Dedifferentiated amniotic fluid mesenchymal stem cell (primary cell): ENCODE measurements around the gene DAND5.

Source experiments
- DNase-seq: peaks from one replicate; pipeline ENCODE4 v3.0.0-alpha.2; 2016; ENCODE audit errors: extremely low spot score

Gene DAND5

DNA sequence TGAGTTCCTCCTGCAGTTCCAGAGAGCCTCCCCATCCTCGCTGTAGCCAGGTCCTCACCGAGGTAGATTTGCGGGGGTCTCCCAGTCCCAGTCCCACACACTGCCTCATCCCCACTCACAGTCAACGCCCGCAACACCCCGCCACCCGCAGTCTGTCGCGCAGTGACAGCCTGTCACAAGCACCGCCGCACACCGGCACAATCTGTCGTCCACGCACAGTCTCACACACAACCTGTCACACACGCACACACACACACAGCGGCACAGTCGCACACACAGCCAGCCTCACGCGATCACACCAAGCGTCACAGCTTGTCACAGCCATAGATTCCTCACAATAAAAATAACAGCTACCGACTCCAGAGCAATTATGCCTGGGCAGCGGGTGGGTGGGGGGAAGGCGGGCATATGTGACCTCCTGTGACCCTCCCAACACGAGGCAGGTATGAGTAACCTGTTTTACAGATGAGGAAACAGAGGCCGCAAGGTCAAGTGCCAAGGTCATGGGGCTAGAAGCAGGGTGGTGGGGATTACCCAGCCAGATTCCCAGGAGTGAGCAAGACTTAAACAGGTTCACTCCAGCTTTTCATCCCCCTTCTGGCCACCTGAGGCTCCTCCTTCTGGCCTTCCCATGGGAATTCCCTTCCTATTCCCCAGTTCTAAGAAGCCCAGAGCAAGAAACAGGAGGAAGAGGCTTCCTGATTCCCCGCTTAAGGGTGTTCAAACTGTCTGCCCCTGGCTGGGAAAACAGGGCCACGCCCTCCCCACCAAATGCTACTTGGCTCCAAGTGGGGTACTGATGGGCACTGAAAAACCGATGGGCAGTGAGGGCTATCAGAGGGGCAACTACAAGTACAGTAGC, 39.8 kb downstream of the DAND5 start:
- no peak for DNase-seq

DNA sequence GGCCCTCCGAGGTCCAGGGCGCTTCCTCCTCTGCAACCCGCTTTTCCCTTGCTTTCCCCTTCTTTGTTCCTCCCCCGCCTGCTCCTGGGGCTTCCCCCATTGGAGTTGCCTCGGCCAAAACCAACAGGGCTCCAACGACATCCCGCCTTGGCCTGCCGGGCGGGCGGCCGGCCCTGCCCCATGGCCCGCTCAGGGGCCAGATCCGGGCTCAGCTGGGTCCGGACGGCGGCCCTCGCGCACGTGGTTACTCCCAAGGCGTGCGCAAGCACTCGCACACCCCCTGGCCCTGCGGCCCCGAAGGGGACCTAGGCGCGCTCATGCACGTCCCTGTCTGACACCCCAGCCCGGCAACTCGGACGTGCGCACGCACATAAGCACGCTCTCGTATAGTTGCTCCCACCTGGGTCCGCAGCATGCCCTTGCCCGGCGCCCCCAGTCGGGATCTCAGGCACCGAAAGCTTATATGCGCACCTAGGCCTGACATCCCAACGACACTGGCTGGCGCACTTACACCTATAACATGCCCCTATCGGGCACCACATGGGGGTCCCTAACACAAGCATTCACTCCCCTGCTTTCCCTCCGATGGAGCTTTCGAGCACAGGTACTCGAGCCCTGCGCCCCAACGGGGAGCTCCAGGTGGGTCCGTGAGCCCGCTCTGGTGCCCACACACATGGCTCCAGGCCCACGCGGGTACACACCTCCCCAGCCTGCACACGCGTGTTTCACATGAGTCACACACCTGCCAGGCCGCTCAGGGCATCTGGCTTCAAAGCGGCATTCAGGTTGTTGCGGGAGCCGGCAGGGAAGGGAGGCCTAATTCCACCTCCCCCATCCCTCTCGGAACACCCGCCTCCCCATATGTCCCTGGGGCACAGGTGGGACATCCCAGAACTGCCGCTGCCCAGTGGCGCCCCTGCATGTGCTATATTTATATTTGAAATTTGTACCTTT, 40.9 kb downstream of the DAND5 start:
- DNase-seq: no peak

DNA sequence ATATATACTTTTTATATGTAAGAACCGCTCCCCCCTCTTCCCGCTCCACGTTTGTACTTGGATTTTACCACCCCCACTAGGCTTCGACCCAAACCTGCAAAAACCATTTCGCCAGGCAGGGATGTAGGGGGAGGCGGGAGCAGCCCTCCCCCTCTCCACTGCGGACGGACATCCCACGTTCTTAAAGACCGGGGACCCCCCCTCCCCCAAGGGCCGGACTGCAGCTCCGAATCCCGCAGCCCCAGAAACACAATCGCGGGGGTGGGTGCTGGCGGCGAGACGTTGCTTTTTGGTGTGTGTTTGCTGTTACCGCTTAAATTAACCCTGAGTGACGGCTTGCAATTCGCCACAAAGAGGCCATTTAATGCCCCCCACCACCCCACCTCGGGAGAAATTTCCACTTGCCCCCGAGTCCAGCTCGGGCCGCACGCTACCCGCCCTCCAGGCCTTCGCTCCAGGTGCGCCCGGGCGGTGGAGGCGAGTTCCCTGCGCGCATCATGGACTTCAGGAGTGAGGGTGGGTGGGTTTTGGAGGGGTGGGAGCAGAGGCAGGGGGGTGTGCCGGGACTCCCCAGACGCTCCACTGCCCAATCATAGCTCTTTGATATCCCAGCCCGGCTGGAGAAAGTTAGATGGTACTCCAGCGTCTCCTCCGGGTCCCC, 41.7 kb downstream of the DAND5 start:
- no peak for DNase-seq

DNA sequence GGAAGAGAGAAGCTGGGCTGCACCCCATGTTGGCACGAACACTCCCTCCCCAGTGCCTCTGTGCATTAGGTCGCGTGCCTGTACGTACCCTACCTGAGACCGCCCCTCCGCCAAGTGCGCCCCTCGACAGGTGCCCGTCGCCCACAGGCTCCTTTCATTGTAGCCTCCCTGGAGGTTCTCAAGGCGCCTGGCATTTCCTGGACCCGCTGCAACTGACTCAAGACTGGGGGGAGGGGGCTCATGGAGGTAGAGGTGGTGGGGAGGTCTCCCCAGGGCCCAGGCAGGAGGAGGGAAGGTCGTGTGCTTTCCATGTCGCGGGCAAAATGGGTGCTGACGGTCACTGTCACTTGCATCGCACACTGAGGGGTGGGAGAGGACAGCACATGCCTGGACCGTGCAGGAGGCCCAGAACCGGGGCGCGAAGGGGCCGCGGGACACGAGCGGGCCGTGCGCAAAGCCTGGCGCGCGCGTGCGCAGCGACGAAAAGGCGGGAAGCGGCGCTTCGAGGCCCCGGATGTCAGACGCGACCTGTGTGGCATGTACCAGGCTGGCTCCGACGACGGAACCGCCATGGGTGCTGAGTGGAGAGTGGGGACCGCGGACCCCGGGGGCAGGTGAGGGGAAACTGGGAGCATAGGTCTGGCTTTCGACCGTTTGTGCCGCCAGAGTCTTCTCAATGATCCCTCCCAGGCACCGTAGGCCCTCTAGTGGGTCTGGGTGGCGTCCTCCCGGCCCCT, 42.4 kb downstream of the DAND5 start:
- no peak for DNase-seq

DNA sequence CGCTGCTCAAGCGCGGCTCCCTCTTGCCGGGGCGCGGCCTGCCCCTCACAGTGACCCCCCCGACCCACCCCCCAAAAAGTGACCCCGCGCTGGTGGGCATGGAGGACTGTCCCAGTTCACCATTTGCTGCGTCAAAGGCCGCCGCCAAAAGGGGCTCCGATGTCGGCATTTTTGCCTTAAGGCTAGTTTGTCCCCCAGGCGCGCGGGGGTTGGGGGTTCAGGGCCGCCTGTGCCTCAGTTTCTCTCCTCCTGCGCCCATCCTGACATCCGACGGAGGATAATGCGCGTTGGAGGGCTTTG, 43.0 kb downstream of the DAND5 start:
- DNase-seq: no peak

DNA sequence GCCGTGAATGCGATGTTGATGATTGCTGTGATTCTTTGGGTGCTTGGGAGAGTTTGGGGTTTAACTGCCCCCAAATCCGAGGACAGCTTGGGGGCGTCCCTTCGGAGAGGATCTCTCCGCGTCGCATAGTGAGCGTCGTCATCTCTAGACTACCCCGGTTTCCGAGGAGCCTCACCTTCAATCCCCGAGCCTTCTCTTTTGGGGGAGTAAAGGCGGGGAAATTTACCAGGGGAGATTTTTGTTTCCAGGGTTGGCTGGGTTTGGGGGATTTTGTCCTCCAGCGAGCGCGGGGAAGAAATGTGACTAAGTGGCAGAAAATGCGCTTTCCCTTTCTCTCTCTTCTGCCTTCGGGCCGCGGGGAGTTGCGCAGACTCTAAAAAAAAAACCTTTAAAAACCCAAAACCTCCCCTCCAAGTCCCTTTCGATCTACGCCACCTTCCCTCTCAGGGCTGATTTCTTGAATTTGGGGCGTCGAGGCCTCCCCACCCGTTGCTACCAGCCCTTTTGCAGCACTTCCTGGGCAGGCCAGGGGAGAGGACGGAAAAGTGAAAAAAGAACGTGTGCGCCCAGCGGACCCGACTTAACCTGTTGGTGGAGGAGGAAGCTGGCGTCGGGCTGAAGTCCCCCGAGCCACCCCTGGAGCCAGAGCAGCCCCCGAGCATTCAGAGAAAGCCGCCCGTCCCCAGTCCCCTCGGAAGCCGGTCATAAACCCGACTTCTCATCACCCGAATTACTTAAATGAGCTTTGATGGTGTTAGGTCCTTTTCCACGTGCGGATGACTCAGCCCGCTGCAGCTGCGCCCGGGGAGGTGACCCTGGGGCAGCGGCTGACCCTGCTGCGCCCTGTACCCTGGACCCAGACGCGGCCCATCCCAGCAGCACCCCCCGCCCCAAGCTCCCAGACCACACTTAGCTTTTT, 43.6 kb downstream of the DAND5 start:
- DNase-seq: no peak

DNA sequence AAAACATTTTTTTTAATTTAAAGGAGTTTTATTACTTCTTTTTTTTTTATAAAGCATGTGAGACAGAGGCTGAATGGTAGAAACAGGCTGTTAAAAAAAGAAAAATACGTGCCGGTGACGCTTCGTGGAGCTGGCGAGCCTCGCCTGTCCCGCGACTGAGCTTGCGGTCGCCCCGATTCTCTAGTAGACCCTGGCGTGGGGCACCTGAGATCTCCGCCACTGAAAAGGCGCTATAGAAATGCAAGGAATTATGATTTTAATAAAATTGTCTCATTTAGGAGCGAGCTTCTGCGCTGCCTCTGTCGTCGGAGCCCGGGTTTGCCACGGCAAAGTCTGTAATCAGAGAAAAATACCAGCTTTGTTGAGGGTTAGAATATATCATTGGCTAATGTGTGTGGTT, 44.3 kb downstream of the DAND5 start:
- DNase-seq: no peak

DNA sequence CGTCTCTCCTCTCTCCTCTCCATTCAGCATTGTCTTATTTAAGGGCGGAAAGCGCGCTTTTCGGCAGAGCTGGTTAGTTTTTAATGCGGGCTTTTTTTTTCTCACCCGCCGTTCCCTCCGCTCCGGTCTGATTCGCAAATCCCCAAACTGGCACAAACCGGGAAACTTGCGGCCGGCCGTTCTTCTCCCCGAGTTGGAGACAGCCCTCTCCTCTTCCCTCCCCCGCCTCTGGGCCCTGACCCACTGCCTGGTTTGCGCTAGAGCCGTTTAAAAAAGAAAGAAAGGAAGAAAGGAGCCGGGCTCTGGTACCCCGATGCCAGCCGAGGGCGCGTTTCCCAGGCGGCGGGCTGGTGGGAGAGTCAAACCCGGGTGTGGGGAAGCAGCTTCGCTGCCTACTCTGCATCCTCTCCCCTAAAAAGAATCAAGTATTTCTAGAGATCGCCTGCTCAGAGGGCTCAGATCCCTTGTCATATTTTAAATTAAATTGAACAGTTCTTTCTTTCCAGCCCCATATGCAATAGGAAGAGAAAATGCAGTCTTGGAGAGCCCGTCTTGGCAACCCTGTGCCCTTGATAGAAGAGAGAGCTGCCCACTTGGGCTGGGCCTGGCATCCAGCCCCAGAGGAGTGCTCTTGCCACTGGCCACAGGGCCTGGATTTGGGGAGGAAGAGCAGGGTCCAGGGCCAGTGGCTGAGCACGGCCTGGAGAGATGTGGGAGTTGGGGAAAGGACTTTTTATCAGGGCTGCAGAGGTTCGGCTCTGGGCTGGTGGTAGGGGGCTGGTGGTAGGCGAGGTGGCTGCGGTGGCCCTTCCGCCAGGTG, 44.9 kb downstream of the DAND5 start:
- no peak for DNase-seq

DNA sequence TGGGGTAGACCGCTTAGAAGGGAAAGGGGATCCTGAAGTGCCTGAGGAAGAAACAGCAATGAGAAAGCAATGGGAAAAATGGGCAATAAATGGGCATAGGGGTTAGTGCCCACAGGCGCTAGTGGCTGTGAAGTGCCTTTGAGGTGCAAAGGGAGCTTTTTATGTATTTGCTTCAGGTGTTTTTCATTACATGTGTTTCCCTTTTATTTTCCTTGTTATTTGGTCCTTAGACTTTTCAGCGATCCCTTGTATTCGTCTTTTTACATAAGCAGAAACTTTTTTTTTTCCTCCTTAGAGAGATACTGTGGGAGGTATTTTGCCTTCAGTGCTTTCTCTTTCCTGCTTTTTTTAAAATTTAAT, 45.5 kb downstream of the DAND5 start:
- no peak for DNase-seq

DNA sequence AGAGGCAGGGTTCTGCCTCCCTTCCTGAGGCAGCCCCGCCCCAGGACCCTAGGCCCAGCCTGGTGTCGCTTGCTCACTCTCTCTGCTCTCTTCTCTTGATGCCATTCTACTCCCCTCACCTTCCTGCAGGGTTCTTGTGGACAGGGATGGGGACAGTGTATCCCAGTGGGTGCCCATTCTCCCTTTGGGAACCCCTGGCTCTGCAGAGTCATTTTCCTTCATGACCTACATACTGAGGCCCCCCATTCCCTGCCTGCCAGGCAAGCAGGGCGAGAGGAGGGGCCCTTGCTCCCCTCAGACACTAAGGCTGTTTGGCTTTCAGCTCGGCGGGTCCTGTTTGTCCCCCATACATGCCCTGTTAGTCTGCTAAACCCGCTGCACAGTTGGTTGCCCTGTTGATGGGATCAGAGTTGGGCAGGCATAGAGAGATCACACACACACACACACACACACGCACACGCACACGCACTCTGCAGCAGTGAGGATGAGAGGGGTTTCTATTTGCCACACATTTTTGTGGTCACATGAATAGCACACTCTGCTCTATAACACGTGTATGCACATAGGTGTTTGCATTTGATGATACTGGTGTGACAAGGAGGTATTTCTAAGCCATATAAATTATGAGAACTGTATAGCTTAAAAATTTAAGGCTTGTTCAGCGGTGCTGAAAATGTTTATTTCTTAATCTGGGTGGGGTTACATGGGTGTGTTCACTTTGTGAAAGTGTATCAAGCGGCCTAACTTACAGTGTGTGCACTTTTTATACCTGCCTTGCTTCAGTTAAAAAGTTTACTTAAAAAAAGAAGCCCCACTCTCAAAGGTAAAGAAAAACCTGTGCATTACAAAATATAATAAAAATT, 46.2 kb downstream of the DAND5 start:
- no peak for DNase-seq

DNA sequence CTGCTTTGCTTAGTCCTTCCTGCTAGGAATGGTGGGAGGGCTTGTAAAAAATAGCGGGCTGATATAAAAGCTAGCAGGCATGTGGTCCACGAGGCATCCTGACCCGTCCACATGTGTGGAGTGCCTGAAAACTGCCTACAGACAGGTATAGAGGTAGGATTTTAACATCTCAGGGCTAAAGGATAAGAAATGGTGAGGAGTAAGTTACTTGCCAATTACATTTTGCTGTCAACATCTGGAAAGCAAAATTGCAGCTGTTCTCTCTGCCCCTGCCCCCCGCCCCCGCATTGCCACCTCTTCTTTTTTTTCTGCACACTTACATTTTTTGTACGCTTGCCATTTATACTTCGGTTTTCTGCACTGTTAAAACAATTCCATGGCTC, 46.9 kb downstream of the DAND5 start:
- DNase-seq: no peak

DNA sequence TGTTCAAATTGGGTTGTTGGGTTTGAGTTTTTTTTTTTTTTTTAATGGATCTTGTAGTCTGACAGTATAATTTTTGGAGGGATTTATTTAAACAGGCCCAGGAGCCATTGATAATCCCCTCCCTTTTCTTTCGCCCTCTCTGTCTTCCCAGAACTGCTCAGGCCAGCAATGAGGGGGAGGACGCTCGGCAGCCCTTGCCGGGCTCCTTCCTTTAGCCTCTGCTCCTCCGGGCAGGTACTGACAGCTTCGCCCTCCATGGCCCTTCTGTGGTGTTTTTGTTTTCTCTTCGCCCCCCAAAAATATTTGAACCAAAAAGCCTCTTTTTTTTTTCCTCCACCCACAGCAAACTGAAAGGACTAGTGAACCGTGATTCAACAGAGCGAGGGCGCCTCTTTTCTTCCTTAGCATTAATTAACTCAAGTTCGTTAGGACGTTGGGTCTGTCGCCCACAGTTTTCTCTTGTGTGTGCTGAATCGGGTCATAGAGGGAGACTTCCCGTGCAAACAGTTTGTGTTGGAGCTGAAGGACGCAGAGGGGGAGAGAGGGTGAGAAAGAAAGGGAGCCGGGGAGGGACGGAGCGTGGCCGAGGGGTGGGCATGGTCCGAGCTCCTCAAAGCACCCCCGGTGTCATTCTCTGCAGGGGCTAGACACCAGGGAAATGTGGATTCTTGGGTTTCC, 47.4 kb downstream of the DAND5 start:
- no peak for DNase-seq

DNA sequence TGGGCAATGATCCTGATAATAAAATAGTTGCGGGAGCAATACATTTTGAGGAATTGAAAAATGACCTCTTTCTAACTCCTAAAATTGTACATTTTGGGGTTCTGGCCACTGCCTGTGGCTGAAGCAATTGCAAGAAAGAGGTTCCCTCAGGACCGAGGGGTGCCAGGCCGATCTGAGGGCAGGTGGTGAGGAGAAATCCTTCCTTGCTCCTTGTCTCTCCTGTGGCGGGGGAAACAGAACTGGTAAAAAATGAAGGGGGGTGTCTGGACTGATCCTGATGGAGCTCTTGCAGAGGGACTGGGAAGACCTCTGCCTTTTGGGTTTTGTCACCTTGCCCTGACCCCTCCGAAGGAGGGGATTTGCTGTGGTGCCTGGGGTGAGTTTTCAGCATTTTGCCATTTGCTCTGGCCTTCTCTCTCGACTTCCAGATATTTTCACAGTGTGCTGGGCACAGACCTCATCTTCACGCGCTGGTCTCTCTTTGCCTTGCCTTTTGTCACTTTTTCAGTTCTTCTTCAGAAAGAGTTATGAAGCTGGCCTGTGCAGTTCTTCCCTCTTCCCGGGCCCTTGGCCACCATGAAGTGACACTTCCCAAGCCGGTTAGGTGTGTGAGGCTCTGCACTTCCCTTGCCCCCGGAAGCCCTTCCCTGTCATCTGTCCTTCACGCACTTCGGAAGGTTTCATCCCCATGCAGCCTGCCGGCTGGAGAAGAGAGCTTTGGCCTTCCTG, 48.1 kb downstream of the DAND5 start:
- DNase-seq: no peak

DNA sequence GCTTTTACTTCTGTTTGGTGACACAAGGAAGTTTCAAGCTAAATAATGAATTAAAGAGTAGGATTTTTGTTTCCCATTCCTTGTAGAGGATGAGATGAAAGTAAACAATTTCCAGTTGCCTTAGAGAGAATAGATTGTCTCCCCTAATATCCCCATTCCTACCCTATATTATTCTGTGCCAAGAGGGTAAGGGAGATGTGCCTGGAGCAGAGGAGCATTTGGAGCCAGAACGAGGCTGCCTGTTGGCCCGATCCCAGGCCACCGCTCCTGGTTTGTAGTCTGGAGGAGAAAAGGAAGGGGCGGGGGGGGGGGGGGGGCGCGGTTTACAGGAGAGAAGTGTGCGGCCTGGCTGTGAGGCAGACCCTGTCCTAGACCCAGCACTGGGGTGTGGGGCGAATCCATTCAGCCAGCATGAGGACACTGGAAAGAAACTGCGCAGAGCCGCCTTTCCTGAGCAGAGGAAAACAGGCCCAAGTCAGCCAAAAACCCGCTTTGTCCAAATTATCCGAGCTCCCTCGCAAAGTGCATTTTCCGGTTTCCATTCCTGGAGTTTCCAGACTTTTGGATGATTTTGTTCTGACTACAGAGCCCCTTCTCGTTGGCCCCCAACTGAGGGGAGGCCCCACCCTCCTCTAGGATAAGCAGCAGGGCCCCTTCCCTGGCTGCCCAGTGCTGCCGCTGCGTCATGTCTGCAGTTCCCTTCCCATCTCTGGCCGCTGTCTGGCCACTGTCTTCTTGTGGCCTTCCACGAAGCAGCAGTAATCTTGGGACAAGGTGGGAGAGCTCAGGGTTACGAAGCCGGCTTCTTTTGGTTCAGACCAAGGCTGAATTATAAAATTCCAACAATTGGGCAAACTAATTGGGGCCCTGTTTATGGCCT, 48.9 kb downstream of the DAND5 start:
- no peak for DNase-seq

DNA sequence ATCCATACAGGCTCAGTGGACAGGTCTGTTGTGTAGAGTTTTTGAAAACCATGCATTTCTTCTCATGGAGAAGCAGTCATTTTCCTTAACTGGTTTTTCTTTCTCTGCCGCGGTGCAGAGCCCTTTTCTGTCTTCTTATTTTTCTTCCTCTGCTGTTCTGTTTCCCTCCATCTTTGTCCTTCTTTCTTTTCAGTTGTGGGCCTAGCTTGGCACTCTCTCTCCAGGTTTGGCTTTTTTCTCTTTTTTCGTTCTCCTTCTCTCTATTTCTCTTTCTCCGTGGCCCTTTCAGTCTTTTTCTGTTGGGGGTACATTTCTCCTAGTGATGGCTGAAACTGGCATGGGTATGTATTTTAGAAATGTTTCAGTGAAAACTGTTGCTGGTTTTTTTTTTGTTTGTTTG, 50.0 kb downstream of the DAND5 start:
- no peak for DNase-seq

DNA sequence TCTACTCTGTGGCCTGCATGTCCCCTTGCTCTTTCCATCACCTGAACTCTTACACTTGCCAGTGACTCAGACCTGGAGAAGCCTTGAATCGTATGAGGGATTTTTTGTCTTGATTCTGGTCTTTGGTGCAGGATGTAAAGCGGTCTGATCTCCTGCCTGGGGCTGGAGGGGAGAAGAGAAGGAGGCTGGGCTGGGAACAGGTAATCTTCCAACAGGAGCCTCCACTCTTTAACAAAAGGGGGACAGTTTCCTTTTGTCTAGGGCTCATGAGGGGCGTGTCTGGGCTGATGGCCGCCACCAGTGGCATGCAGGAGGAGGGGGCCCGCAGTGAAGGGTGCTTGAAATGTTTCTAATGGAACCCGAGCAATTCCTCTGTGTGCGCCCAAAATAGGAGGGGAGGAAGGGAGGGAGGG, 50.6 kb downstream of the DAND5 start:
- no peak for DNase-seq
